Adrenal gland (tissue), 5 donors: ENCODE data around the gene PTPMT1.

Experiments
- POLR2A ChIP-seq, 2 donors: fragments of 450-650 bp; IDR thresholded peaks; one replicate each; pipeline ENCODE4 v1.6.1; 2017; ENCODE audit warnings: antibody characterized with exemption in 2 of 2, mild to moderate bottlenecking in 2 of 2, moderate library complexity in 1 of 2
- TF ChIP-seq, protein P1 (sequence below), 6 experiments: fragments of 450-650 bp in 4 of 6; fragments of 200-600 bp in 2 of 6; sonication (generic) in 1 of 6; IDR thresholded peaks; 1 replicate in 5 of 6; 2 replicates in 1 of 6; pipeline versions ENCODE4 v1.5.1 to v1.8.0; 2016 to 2021; ENCODE audit warnings: antibody characterized with exemption in 6 of 6, mild to moderate bottlenecking in 2 of 6, moderate library complexity in 1 of 6
- donor health status: DM: no; HTN: no; CAD: no.

DNA sequence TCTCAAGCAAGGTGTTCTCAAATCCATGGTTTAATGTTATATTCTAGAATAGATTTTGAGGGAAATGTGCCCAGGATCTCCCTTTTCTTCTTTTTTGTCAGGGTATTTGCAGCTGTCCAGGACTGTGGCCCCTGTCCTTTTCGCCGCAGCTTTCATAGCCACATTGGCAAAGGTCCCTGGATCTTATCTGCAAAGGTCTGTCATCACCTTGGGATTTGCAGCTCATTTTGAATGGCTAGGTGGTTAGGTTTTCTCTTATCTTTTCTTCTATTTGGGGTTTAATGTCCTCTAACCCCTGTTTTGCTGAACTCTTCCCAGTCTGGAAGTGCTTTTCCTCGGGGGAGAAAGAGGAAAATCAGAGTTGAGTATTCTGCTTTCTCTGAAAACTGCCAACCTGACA, 40.5 kb downstream of the PTPMT1 start:
- TF ChIP-seq POLR2A (IDR thresholded peaks at IDR 0.05), result no peak
- TF ChIP-seq, protein P1, sequence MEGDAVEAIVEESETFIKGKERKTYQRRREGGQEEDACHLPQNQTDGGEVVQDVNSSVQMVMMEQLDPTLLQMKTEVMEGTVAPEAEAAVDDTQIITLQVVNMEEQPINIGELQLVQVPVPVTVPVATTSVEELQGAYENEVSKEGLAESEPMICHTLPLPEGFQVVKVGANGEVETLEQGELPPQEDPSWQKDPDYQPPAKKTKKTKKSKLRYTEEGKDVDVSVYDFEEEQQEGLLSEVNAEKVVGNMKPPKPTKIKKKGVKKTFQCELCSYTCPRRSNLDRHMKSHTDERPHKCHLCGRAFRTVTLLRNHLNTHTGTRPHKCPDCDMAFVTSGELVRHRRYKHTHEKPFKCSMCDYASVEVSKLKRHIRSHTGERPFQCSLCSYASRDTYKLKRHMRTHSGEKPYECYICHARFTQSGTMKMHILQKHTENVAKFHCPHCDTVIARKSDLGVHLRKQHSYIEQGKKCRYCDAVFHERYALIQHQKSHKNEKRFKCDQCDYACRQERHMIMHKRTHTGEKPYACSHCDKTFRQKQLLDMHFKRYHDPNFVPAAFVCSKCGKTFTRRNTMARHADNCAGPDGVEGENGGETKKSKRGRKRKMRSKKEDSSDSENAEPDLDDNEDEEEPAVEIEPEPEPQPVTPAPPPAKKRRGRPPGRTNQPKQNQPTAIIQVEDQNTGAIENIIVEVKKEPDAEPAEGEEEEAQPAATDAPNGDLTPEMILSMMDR (IDR thresholded peaks at IDR 0.05), result no peak
